Measurements from ENCODE around the gene DUSP8. TPM values are rescaled to one million over a fixed set of nuclear protein-coding genes. Genes with fewer than 3 reads are reported as not detected.
A peak's percentile ranks its signal among the peaks of the same experiment; 100 is the strongest.

The DUSP8 gene
- total and polyA plus RNA-seq, 4 donors, result 2.3 to 39.3 (median 8.0) TPM

GRCh38 chr11:1536065-1536843, 35.8 kb downstream of the DUSP8 start:
- ATAC-seq (ENCODE audit: low FRiP score) (no peak), DNase-seq (peak in 1 of 2 donors; percentile 24)
- intact Hi-C loops (cut with DNase I), result loop anchor here in 1 of 2 donors (10.0 kb wide), 1 partner anchor 141 kb away; no protein-coding TSS in a partner anchor
- Histone ChIP-seq H3K4me3 (ENCODE audit: low read length in 2 of 2) (no peak overlapping the region), H3K9me3 (ENCODE audit: control insufficient read depth, low read length) (no peaks in the 10 kb centered on the region), H3K4me1 (ENCODE audit: control insufficient read depth in 1 of 2, insufficient read depth in 2 of 2, low read length in 2 of 2) (peaks cover 0 to 6% of the 10 kb centered on the region in 2 donors), H3K36me3 (ENCODE audit: control insufficient read depth in 1 of 2, insufficient read depth in 2 of 2, low read length in 1 of 2) (no peaks in the 10 kb centered on the region), H3K27me3 (ENCODE audit: control insufficient read depth in 1 of 2, insufficient read depth in 2 of 2, low read length in 1 of 2) (no peaks in the 10 kb centered on the region), H3K27ac (ENCODE audit: low read depth in 1 of 2, low read length in 2 of 2) (no peak overlapping the region)
- WGBS, 2 donors, result 83% methylated on average over 16 of the region's 16 CpGs

- H3K9me3 ChIP-seq (ENCODE audit: control insufficient read depth, low read length), result no peaks in the 10 kb centered on the region
- intact Hi-C loops (cut with DNase I), result loop anchor here in 1 of 2 donors (10.0 kb wide), 1 partner anchor 140 kb away; no protein-coding TSS in a partner anchor
- no peaks in the 10 kb centered on the region for H3K36me3 ChIP-seq (ENCODE audit: control insufficient read depth in 1 of 2, insufficient read depth in 2 of 2, low read length in 1 of 2)
- no peaks in the 10 kb centered on the region for H3K27me3 ChIP-seq (ENCODE audit: control insufficient read depth in 1 of 2, insufficient read depth in 2 of 2, low read length in 1 of 2)
- ATAC-seq (ENCODE audit: low FRiP score) (no peak), DNase-seq (peak in 1 of 2 donors; percentile 50)
- WGBS, 2 donors, result 43 to 56% methylated on average over 14 of the region's 14 CpGs
- peaks cover 0 to 7% of the 10 kb centered on the region in 2 donors for H3K4me1 ChIP-seq (ENCODE audit: control insufficient read depth in 1 of 2, insufficient read depth in 2 of 2, low read length in 2 of 2)
- no peak overlapping the region for H3K4me3 ChIP-seq (ENCODE audit: low read length in 2 of 2)
- no peak overlapping the region for H3K27ac ChIP-seq (ENCODE audit: low read depth in 1 of 2, low read length in 2 of 2)
Measured at GRCh38 chr11:1534682-1535081, 37.4 kb downstream of the DUSP8 start.

GRCh38 chr11:1534171-1534570, 37.9 kb downstream of the DUSP8 start:
- no peak for DNase-seq
- H3K9me3 ChIP-seq (ENCODE audit: control insufficient read depth, low read length), result no peaks in the 10 kb centered on the region
- intact Hi-C loops (cut with DNase I), result loop anchor here in 1 of 2 donors (10.0 kb wide), 1 partner anchor 139 kb away; no protein-coding TSS in a partner anchor
- H3K27ac ChIP-seq (ENCODE audit: low read depth in 1 of 2, low read length in 2 of 2), result peak overlapping the region in 1 of 2 donors; percentile 8
- no peaks in the 10 kb centered on the region for H3K27me3 ChIP-seq (ENCODE audit: control insufficient read depth in 1 of 2, insufficient read depth in 2 of 2, low read length in 1 of 2)
- H3K4me3 ChIP-seq (ENCODE audit: low read length in 2 of 2), result no peak overlapping the region
- H3K4me1 ChIP-seq (ENCODE audit: control insufficient read depth in 1 of 2, insufficient read depth in 2 of 2, low read length in 2 of 2), result peaks cover 0 to 7% of the 10 kb centered on the region in 2 donors
- 89 to 93% methylated on average over 7 of the region's 7 CpGs for WGBS, 2 donors
- no peak for ATAC-seq (ENCODE audit: low FRiP score)
- H3K36me3 ChIP-seq (ENCODE audit: control insufficient read depth in 1 of 2, insufficient read depth in 2 of 2, low read length in 1 of 2), result no peaks in the 10 kb centered on the region

- no peak for DNase-seq
- Histone ChIP-seq H3K4me1 (ENCODE audit: control insufficient read depth in 1 of 2, insufficient read depth in 2 of 2, low read length in 2 of 2) (peaks cover 0 to 7% of the 10 kb centered on the region in 2 donors), H3K36me3 (ENCODE audit: control insufficient read depth in 1 of 2, insufficient read depth in 2 of 2, low read length in 1 of 2) (no peaks in the 10 kb centered on the region), H3K4me3 (ENCODE audit: low read length in 2 of 2) (no peak overlapping the region), H3K27me3 (ENCODE audit: control insufficient read depth in 1 of 2, insufficient read depth in 2 of 2, low read length in 1 of 2) (no peaks in the 10 kb centered on the region), H3K27ac (ENCODE audit: low read depth in 1 of 2, low read length in 2 of 2) (peak overlapping the region in 1 of 2 donors; percentile 64), H3K9me3 (ENCODE audit: control insufficient read depth, low read length) (no peaks in the 10 kb centered on the region)
- 95% methylated on average over 10 of the region's 10 CpGs for WGBS, 2 donors
- intact Hi-C loops (cut with DNase I), result loop anchor here in 1 of 2 donors (10.0 kb wide), 1 partner anchor 139 kb away; no protein-coding TSS in a partner anchor
- ATAC-seq (ENCODE audit: low FRiP score), result no peak
Measured at GRCh38 chr11:1533342-1533725, 38.7 kb downstream of the DUSP8 start.

- Histone ChIP-seq H3K27ac (ENCODE audit: low read depth in 1 of 2, low read length in 2 of 2) (peak overlapping the region in 1 of 2 donors; percentile 64), H3K4me3 (ENCODE audit: low read length in 2 of 2) (no peak overlapping the region), H3K27me3 (ENCODE audit: control insufficient read depth in 1 of 2, insufficient read depth in 2 of 2, low read length in 1 of 2) (no peaks in the 10 kb centered on the region), H3K4me1 (ENCODE audit: control insufficient read depth in 1 of 2, insufficient read depth in 2 of 2, low read length in 2 of 2) (peaks cover 0 to 7% of the 10 kb centered on the region in 2 donors), H3K36me3 (ENCODE audit: control insufficient read depth in 1 of 2, insufficient read depth in 2 of 2, low read length in 1 of 2) (no peaks in the 10 kb centered on the region), H3K9me3 (ENCODE audit: control insufficient read depth, low read length) (no peaks in the 10 kb centered on the region)
- WGBS, 2 donors, result 35 to 45% methylated on average over 20 of the region's 20 CpGs
- intact Hi-C loops (cut with DNase I), result loop anchor here in 1 of 2 donors (10.0 kb wide), 1 partner anchor 138 kb away; no protein-coding TSS in a partner anchor
- DNase-seq, result no peak
- ATAC-seq (ENCODE audit: low FRiP score), result no peak
Measured at GRCh38 chr11:1532606-1533341, 39.3 kb downstream of the DUSP8 start.

GRCh38 chr11:1532014-1532586, 40.0 kb downstream of the DUSP8 start:
- WGBS, 2 donors, result 6 to 8% methylated on average over 17 of the region's 17 CpGs
- DNase-seq, result peak; percentile 82 to 88
- intact Hi-C loops (cut with DNase I), result loop anchor here in 1 of 2 donors (10.0 kb wide), 1 partner anchor 137 kb away; no protein-coding TSS in a partner anchor
- Histone ChIP-seq H3K4me3 (ENCODE audit: low read length in 2 of 2) (no peak overlapping the region), H3K4me1 (ENCODE audit: control insufficient read depth in 1 of 2, insufficient read depth in 2 of 2, low read length in 2 of 2) (peaks cover 0 to 7% of the 10 kb centered on the region in 2 donors), H3K9me3 (ENCODE audit: control insufficient read depth, low read length) (no peaks in the 10 kb centered on the region), H3K27ac (ENCODE audit: low read depth in 1 of 2, low read length in 2 of 2) (peak overlapping the region in 1 of 2 donors; percentile 64), H3K27me3 (ENCODE audit: control insufficient read depth in 1 of 2, insufficient read depth in 2 of 2, low read length in 1 of 2) (no peaks in the 10 kb centered on the region), H3K36me3 (ENCODE audit: control insufficient read depth in 1 of 2, insufficient read depth in 2 of 2, low read length in 1 of 2) (no peaks in the 10 kb centered on the region)
- ATAC-seq (ENCODE audit: low FRiP score), result peak; percentile 79

- Histone ChIP-seq H3K36me3 (ENCODE audit: control insufficient read depth in 1 of 2, insufficient read depth in 2 of 2, low read length in 1 of 2) (no peaks in the 10 kb centered on the region), H3K9me3 (ENCODE audit: control insufficient read depth, low read length) (no peaks in the 10 kb centered on the region), H3K4me3 (ENCODE audit: low read length in 2 of 2) (no peak overlapping the region), H3K4me1 (ENCODE audit: control insufficient read depth in 1 of 2, insufficient read depth in 2 of 2, low read length in 2 of 2) (peaks cover 0 to 7% of the 10 kb centered on the region in 2 donors), H3K27me3 (ENCODE audit: control insufficient read depth in 1 of 2, insufficient read depth in 2 of 2, low read length in 1 of 2) (no peaks in the 10 kb centered on the region), H3K27ac (ENCODE audit: low read depth in 1 of 2, low read length in 2 of 2) (peak overlapping the region in 1 of 2 donors; percentile 64)
- DNase-seq, result no peak
- no peak for ATAC-seq (ENCODE audit: low FRiP score)
- WGBS, 2 donors, result 19 to 20% methylated on average over 12 of the region's 12 CpGs
- intact Hi-C loops (cut with DNase I), result loop anchor here in 1 of 2 donors (10.0 kb wide), 1 partner anchor 137 kb away; no protein-coding TSS in a partner anchor
Measured at GRCh38 chr11:1531449-1532013, 40.5 kb downstream of the DUSP8 start.
